ENCODE measurements around the gene IGFBP5. TPM values are rescaled to one million over a fixed set of nuclear protein-coding genes. Genes with fewer than 3 reads are reported as not detected.

The IGFBP5 gene
- total and polyA plus RNA-seq, 4 donors: 2.3 to 43.4 (median 14.4) TPM

DNA sequence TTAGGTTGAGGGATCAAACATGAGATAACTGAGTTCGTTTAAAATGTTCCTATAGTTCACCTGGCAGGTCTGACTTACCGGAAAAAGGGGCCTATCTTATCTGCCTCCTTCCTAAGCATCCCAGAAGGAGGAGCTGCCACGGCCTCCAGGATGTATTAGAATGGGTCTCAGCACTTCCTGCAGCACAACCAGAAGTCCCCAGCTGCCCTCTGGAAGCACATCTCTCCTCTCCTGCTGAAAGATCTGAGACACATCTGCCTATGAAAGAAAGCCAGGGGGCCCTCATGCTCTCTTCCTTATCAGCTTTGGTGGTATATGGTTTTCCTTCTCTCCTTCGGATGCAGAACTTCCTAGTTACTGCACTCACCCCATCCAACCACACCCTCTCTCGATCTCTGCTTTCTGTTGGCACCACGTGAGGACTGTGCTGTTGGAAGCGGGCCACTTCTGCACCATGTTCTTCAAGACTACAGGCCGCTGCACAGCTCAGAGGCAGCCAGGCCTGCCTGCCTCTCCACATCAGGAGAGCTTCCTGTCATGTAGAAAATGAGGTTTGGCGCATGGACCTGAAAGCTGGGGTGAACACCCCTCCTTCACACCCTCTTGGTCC, 6.5 kb downstream of the IGFBP5 start (continued):
- TF ChIP-seq, protein P1, sequence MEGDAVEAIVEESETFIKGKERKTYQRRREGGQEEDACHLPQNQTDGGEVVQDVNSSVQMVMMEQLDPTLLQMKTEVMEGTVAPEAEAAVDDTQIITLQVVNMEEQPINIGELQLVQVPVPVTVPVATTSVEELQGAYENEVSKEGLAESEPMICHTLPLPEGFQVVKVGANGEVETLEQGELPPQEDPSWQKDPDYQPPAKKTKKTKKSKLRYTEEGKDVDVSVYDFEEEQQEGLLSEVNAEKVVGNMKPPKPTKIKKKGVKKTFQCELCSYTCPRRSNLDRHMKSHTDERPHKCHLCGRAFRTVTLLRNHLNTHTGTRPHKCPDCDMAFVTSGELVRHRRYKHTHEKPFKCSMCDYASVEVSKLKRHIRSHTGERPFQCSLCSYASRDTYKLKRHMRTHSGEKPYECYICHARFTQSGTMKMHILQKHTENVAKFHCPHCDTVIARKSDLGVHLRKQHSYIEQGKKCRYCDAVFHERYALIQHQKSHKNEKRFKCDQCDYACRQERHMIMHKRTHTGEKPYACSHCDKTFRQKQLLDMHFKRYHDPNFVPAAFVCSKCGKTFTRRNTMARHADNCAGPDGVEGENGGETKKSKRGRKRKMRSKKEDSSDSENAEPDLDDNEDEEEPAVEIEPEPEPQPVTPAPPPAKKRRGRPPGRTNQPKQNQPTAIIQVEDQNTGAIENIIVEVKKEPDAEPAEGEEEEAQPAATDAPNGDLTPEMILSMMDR (IDR thresholded peaks at IDR 0.05; ENCODE audit: low read depth, low read length, missing input control): no peak
- no peak for TF ChIP-seq TAF1 (conservative IDR thresholded peaks at IDR 0.05)
- no peak for TF ChIP-seq FOXA1 (IDR thresholded peaks at IDR 0.05)

DNA sequence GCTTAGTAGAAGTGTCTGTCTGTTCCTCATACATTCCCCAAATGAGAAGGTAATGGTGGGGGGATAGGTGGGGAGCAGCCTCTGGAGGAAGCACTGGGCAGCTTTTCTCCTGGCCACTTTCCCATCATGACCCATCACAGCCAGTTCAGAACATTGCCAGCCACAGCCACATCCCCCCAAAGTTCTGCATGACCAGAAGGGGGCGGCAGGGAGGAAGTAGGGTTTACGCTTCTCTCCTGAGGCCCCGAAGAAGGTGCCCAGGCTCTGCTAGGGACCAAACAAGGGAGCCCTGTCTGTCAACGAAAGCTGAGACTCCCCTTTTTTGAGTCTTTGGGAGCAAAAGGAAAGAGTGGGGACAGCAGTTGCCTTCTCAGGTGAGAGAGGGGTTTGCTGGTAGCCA, 7.7 kb downstream of the IGFBP5 start:
- DNase-seq (ENCODE audit: low spot score): no peak
- TF ChIP-seq, protein P1 (IDR thresholded peaks at IDR 0.05; ENCODE audit: low read depth, low read length, missing input control): no peak
- TF ChIP-seq, protein P2, sequence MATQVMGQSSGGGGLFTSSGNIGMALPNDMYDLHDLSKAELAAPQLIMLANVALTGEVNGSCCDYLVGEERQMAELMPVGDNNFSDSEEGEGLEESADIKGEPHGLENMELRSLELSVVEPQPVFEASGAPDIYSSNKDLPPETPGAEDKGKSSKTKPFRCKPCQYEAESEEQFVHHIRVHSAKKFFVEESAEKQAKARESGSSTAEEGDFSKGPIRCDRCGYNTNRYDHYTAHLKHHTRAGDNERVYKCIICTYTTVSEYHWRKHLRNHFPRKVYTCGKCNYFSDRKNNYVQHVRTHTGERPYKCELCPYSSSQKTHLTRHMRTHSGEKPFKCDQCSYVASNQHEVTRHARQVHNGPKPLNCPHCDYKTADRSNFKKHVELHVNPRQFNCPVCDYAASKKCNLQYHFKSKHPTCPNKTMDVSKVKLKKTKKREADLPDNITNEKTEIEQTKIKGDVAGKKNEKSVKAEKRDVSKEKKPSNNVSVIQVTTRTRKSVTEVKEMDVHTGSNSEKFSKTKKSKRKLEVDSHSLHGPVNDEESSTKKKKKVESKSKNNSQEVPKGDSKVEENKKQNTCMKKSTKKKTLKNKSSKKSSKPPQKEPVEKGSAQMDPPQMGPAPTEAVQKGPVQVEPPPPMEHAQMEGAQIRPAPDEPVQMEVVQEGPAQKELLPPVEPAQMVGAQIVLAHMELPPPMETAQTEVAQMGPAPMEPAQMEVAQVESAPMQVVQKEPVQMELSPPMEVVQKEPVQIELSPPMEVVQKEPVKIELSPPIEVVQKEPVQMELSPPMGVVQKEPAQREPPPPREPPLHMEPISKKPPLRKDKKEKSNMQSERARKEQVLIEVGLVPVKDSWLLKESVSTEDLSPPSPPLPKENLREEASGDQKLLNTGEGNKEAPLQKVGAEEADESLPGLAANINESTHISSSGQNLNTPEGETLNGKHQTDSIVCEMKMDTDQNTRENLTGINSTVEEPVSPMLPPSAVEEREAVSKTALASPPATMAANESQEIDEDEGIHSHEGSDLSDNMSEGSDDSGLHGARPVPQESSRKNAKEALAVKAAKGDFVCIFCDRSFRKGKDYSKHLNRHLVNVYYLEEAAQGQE (IDR thresholded peaks at IDR 0.05): no peak
- TF ChIP-seq SP1 (IDR thresholded peaks at IDR 0.05) (no peak), MAX (IDR thresholded peaks at IDR 0.05) (no peak), RAD21 (IDR thresholded peaks at IDR 0.05) (peak in 1 of 2 donors; percentile 34)
- H3K4me1 ChIP-seq (ENCODE audit: control insufficient read depth in 4 of 4, insufficient read depth in 4 of 4, low read length in 3 of 4): peaks cover 3 to 9% (median 6%) of the 10 kb centered on the region in 4 donors
- H3K4me3 ChIP-seq (ENCODE audit: low read depth in 1 of 3, low read length in 3 of 3): no peak overlapping the region
- H3K36me3 ChIP-seq (ENCODE audit: control insufficient read depth in 4 of 4, insufficient read depth in 3 of 4, low read depth in 1 of 4, low read length in 3 of 4): no peaks in the 10 kb centered on the region
- H3K9me3 ChIP-seq (ENCODE audit: control insufficient read depth in 4 of 4, low read length in 3 of 4): no peaks in the 10 kb centered on the region
- no peak overlapping the region for H3K9ac ChIP-seq (ENCODE audit: low read depth in 1 of 2, low read length in 2 of 2)
- WGBS: 51% methylated on average over 4 of the region's 4 CpGs
- peaks cover 0 to 3% (median 2%) of the 10 kb centered on the region in 4 donors for H3K27me3 ChIP-seq (ENCODE audit: control insufficient read depth in 4 of 4, insufficient read depth in 4 of 4, low read length in 3 of 4)
- H3K27ac ChIP-seq (ENCODE audit: low read depth in 1 of 2, low read length in 2 of 2): no peak overlapping the region

GRCh38 chr2:216687111-216687510, 8.2 kb downstream of the IGFBP5 start:
- H3K4me1 ChIP-seq (ENCODE audit: control insufficient read depth in 4 of 4, insufficient read depth in 4 of 4, low read length in 3 of 4): peaks cover 0 to 4% (median 2%) of the 10 kb centered on the region in 4 donors
- H3K27me3 ChIP-seq (ENCODE audit: control insufficient read depth in 4 of 4, insufficient read depth in 4 of 4, low read length in 3 of 4): peaks cover 0 to under 1% (median 0%) of the 10 kb centered on the region in 4 donors
- DNase-seq (ENCODE audit: low spot score): no peak
- H3K9me3 ChIP-seq (ENCODE audit: control insufficient read depth in 4 of 4, low read length in 3 of 4): no peaks in the 10 kb centered on the region
- H3K36me3 ChIP-seq (ENCODE audit: control insufficient read depth in 4 of 4, insufficient read depth in 3 of 4, low read depth in 1 of 4, low read length in 3 of 4): no peaks in the 10 kb centered on the region
- WGBS: 80% methylated on average over 5 of the region's 5 CpGs
- no peak overlapping the region for H3K9ac ChIP-seq (ENCODE audit: low read depth in 1 of 2, low read length in 2 of 2)
- no peak overlapping the region for H3K27ac ChIP-seq (ENCODE audit: low read depth in 1 of 2, low read length in 2 of 2)
- H3K4me3 ChIP-seq (ENCODE audit: low read depth in 1 of 3, low read length in 3 of 3): no peak overlapping the region
- TF ChIP-seq HNF4A (conservative IDR thresholded peaks at IDR 0.05): no peak
- no peak for TF ChIP-seq JUND (IDR thresholded peaks at IDR 0.05)
- TF ChIP-seq NR2F2 (IDR thresholded peaks at IDR 0.05): no peak
- no peak for TF ChIP-seq HNF4G (IDR thresholded peaks at IDR 0.05)
- TF ChIP-seq, protein P1 (IDR thresholded peaks at IDR 0.05; ENCODE audit: low read depth, low read length, missing input control): no peak
- TF ChIP-seq GABPA (IDR thresholded peaks at IDR 0.05 in 1 of 2, conservative IDR thresholded peaks at IDR 0.05 in 1 of 2): no peak
- TF ChIP-seq, protein P2 (IDR thresholded peaks at IDR 0.05): no peak
- no peak for TF ChIP-seq TAF1 (conservative IDR thresholded peaks at IDR 0.05)
- TF ChIP-seq RAD21 (IDR thresholded peaks at IDR 0.05): no peak
- TF ChIP-seq EGR1 (IDR thresholded peaks at IDR 0.05; ENCODE audit: low read depth in 2 of 2): no peak
- no peak for TF ChIP-seq MAX (IDR thresholded peaks at IDR 0.05)
